Activated T-cell treated with anti-CD3 and anti-CD28 coated beads, Interleukin-2, amount 50 U/mL, for 4 hours (primary cell): Measurements from ENCODE around the gene OXER1. TPM values are rescaled to one million over a fixed set of nuclear protein-coding genes. Genes with fewer than 3 reads are reported as not detected.
"Not testable (repeated sequence)": the region's sequence is repeated elsewhere in the genome, so short reads cannot be mapped to it uniquely, and the experiment has no call there.

Experiments used
- ATAC-seq, 2 donors: fragments of 200-7000 bp; cut with Tn5 transposase; one replicate each; pipeline ENCODE4 v1.10.0; 2021
- DNase-seq: peaks from one replicate; pipeline ENCODE4 v3.0.0-alpha.2; 2020
- H3K27me3 Mint-ChIP-seq: one replicate; pipeline ENCODE4 v1.8.0; 2021; ENCODE audit warnings: low read depth, mixed read lengths
- H3K36me3 Mint-ChIP-seq: one replicate; pipeline ENCODE4 v1.8.0; 2022; ENCODE audit warnings: mixed read lengths; ENCODE audit not compliant: insufficient read depth
- H3K4me1 Mint-ChIP-seq: one replicate; pipeline ENCODE4 v1.8.0; 2021; ENCODE audit warnings: low read depth, mixed read lengths
- H3K4me3 Mint-ChIP-seq: one replicate; pipeline ENCODE4 v1.8.0; 2021; ENCODE audit warnings: mild to moderate bottlenecking, moderate library complexity, mixed read lengths
- H3K9me3 Mint-ChIP-seq: one replicate; pipeline ENCODE4 v1.8.0; 2021; ENCODE audit warnings: mixed read lengths
- total RNA-seq, 3 donors: library from RNA; stranded (reverse); gene quantifications; one replicate each; pipeline ENCODE4 v1.2.1, GENCODE V29; 2021

Gene OXER1
- total RNA-seq, 3 donors from 2014 or later = 0.33 TPM; not detected in 2

DNA sequence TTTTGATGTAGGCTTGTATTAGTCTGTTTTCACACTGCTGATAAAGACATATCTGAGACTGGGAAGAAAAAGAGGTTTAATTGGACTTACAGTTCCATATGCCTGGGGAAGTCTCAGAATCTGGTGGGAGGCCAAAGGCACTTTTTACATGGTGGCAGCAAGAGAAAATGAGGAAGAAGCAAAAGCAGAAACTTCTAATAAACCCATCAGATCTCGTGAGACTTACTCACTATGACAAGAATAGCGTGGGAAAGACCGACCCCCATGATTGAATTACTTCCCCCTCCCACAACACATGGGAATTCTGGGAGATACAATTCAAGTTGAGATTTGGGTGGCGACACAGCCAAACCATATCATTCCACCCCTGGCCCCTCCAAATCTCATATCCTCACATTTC lies 32.6 kb downstream of the OXER1 start:
- Mint-ChIP-seq H3K36me3 (peaks cover 76% of the 10 kb centered on the region), H3K9me3 (peaks cover 51% of the 10 kb centered on the region)
- not testable (repeated sequence) for DNase-seq, ATAC-seq, H3K4me3 Mint-ChIP-seq, H3K4me1 Mint-ChIP-seq, H3K27me3 Mint-ChIP-seq

DNA sequence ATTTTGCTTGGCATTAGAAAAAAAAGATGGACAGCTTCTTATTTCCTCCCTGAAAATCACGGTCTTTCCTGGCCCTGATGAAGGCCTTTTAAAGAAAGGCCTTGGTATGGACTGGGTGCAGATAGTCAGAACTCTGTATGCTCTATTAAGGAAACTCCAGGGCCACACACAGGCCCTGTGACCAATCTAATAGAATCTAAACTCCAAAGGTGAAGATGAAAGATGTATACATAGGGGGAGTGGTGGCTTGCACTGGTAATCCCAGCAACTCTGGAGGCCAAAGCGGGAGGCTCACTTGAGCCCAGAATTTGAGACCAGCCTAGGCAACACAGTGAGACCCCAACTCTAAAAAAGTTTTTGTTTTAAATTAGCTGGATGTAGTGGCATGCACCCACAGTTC lies 37.3 kb downstream of the OXER1 start:
- Mint-ChIP-seq H3K27me3 (no peaks in the 10 kb centered on the region), H3K9me3 (peaks cover 21% of the 10 kb centered on the region), H3K4me3 (no peak overlapping the region), H3K4me1 (no peaks in the 10 kb centered on the region), H3K36me3 (peaks cover 48% of the 10 kb centered on the region)
- no peak for ATAC-seq
- DNase-seq = no peak

DNA sequence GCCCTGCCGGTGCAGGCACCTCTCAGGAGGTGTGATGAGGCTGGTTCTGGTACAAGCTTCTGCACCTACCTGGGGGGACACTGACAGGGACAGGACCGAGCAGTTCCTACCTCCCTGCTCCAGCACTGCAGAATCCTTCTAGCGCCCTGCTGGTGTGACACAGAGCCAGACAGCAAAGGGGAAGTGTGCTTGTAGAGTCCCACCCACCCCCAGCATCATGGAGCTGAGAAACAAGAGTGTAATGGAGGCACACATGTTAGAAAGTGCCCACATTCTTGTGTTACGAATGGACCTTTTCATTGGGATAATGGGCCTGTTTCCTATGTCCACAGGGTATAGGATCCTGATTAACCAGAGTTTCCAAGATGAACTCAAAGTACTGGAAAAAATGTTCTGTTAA lies 38.3 kb downstream of the OXER1 start:
- Mint-ChIP-seq H3K9me3 (peaks cover 18% of the 10 kb centered on the region), H3K4me1 (no peaks in the 10 kb centered on the region), H3K4me3 (no peak overlapping the region), H3K27me3 (no peaks in the 10 kb centered on the region), H3K36me3 (peaks cover 40% of the 10 kb centered on the region)
- no peak for DNase-seq
- no peak for ATAC-seq

DNA sequence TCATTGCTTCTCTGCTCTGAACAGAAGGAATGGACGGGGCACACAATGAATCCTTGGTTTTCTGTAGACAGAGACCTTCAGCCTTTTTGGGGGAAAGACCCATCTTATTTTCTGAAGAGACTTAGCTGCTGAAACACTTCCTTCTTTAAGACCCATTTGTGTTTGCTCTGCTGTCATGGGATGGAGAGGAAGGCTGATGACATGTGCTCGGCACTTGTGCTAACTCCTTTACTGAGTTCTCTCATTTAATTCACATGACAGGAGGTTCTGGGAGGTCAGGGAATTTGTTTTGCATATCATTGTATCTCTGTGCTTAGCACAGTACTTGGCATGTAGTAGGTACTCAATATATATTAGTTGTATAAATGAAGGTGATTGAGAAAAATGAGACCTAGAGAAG lies 39.0 kb downstream of the OXER1 start:
- DNase-seq (no peak), ATAC-seq (no peak)
- peaks cover 34% of the 10 kb centered on the region for H3K36me3 Mint-ChIP-seq
- peaks cover 13% of the 10 kb centered on the region for H3K9me3 Mint-ChIP-seq
- no peak overlapping the region for H3K4me3 Mint-ChIP-seq
- H3K27me3 Mint-ChIP-seq = no peaks in the 10 kb centered on the region
- no peaks in the 10 kb centered on the region for H3K4me1 Mint-ChIP-seq

DNA sequence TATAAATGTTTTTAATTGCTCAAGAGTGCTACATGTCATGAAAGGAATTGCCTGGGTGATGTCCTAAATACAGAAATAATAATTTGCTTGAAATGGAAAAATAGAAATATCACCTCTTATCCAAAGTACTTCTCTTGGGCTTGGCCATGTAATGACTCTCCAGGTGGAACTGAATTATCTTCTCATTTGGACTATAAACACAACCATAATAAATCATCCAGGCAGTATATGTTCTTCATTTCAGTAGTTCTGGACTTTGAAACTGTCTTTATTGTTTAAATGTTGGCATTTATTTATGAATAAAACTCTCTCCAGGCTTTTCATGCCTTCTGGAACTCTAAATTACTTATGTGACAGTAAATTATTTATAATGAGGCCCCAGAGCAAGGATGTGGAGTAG lies 40.5 kb downstream of the OXER1 start:
- H3K9me3 Mint-ChIP-seq = peaks cover 6% of the 10 kb centered on the region
- no peak overlapping the region for H3K4me3 Mint-ChIP-seq
- H3K4me1 Mint-ChIP-seq = no peaks in the 10 kb centered on the region
- no peak for ATAC-seq
- no peaks in the 10 kb centered on the region for H3K27me3 Mint-ChIP-seq
- DNase-seq = no peak
- H3K36me3 Mint-ChIP-seq = peaks cover 24% of the 10 kb centered on the region

DNA sequence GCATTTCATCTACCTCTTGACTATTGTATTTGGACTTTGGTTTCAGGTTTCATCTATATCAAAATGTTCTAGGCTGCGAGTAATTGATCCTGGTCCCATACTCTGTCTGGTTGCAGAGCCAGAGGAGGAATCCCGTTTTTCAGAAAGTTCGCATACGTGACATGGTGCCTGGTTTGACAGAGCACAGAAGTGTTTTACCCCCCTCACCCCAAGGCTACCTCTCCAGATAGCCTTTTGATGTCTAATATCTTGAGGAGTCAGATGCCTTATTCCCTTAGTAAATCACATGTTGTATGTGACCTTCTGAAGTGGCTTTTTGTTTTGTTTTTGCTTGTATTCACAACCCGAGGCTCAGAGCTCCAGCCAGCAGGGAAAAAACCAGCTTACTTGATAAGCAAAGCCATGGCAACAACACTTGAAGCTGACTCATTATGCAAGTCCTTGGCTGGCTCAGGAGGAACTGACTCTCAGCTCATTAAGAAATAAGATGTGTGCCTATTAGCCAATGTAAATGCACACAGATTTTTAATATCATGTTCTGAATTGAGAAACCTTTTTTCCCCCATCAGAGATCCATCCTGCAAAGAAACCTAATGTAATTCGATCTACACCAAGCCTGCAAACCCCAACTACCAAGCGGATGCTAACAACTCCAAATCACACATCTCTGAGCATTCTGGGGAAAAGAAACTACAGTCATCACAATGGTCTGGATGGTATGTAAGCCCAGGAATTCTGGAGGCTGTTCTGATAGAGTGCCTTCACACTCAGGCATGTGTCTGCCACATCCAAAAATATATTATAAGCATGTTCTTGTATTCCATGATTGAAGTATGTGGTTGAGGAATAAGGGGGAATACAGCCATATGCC lies 41.4 kb downstream of the OXER1 start:
- no peaks in the 10 kb centered on the region for H3K27me3 Mint-ChIP-seq
- H3K4me3 Mint-ChIP-seq = no peak overlapping the region
- peaks cover 17% of the 10 kb centered on the region for H3K36me3 Mint-ChIP-seq
- DNase-seq = no peak
- no peaks in the 10 kb centered on the region for H3K9me3 Mint-ChIP-seq
- H3K4me1 Mint-ChIP-seq = no peaks in the 10 kb centered on the region
- ATAC-seq = peak; percentile 51 to 54

DNA sequence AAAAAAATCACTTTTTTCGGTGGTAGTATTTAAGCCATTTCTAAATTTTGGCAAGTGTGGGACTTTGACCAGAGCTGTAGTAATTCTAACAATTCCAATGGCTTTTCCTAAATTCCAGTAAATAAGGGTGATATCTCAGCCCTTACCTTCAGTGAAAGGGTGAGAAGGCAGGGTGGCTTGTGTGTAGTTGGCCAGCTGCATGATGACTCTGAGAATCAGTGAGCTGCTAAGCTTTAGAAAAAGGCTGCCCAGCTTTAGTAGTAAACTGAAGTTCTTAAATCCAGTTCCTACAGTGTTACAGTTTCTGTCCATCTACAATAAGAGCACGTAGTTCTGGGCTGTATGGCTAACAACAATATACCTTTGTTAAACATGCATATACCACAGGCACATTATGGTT lies 42.0 kb downstream of the OXER1 start:
- Mint-ChIP-seq H3K9me3 (no peaks in the 10 kb centered on the region), H3K4me3 (no peak overlapping the region), H3K36me3 (peaks cover 17% of the 10 kb centered on the region), H3K4me1 (no peaks in the 10 kb centered on the region), H3K27me3 (no peaks in the 10 kb centered on the region)
- no peak for ATAC-seq
- no peak for DNase-seq

DNA sequence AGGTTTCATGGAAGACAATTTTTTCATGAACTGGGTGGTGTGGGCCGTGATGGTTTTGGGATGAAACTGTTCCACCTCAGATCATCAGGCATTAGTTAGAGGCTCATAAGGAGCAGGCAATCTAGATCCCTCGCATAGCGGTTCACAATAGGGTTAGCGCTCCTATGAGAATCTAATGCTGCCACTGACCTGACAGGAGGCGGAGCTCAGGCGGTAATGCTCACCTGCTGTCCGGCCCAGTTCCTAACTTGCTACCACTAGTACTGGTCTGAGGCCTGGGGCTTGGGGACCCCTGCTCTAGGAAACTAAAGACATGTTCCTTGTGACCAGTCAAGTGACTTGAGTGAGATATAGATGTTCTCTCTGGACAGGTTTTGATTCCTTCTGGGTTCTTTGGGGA lies 49.2 kb downstream of the OXER1 start:
- Mint-ChIP-seq H3K4me3 (no peak overlapping the region), H3K27me3 (no peaks in the 10 kb centered on the region), H3K36me3 (peaks cover 3% of the 10 kb centered on the region), H3K9me3 (no peaks in the 10 kb centered on the region), H3K4me1 (no peaks in the 10 kb centered on the region)
- no peak for ATAC-seq
- no peak for DNase-seq

DNA sequence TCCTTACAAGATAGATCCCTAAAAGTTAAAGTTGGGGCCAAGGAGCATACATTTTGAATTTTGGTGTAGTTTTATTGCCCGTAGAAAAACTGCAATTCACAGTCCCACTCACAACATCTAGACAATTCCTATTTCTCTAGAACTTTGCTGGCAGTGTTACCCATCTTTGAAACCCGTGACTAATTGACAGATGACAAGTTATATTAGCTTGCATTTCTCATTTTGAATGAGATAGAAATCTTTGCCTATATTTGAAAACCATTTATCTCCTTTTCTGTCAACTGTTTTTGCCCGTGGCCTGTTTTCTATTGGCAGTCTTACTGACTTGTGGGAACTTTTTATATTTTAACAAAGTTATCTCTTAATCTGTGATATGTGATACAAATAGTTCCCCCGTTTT lies 50.0 kb downstream of the OXER1 start:
- no peaks in the 10 kb centered on the region for H3K27me3 Mint-ChIP-seq
- H3K36me3 Mint-ChIP-seq = peaks cover 7% of the 10 kb centered on the region
- H3K4me1 Mint-ChIP-seq = no peaks in the 10 kb centered on the region
- peak in 1 of 2 donors; percentile 30 for ATAC-seq
- DNase-seq = no peak
- H3K9me3 Mint-ChIP-seq = no peaks in the 10 kb centered on the region
- no peak overlapping the region for H3K4me3 Mint-ChIP-seq

DNA sequence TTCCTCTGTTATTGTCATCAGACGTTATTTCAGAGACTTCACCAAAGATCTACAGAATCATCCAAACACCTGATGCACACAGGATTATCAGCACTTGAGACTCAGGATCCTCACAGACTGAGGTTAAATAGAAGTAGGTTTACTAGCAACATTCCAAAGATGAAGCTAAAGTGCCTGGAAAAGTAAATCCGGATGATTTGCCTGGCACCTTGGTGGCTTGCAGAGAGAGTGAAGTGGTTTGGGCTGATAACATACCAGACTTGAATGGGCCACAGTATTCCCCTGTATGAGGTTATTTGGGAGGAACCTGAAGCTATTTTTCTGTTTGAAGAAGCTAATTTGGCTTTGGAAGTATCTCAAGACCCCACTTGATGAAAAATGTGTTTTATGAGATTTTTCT lies 51.0 kb downstream of the OXER1 start:
- H3K9me3 Mint-ChIP-seq = no peaks in the 10 kb centered on the region
- H3K4me1 Mint-ChIP-seq = no peaks in the 10 kb centered on the region
- no peak overlapping the region for H3K4me3 Mint-ChIP-seq
- ATAC-seq = no peak
- peaks cover 16% of the 10 kb centered on the region for H3K36me3 Mint-ChIP-seq
- no peak for DNase-seq
- H3K27me3 Mint-ChIP-seq = no peaks in the 10 kb centered on the region

Other genes with a start within 250 kb of the OXER1 start
- gene MTA3, start 195.5 kb downstream of the OXER1 start, total RNA-seq = 10 to 100 TPM; 11.5 to 18.3 (median 13.5) TPM
- gene HAAO, start 28.4 kb upstream of the OXER1 start, total RNA-seq = under 1 TPM in 2 of 3 donors, not detected in 1; 0.24 to 0.30 TPM